HG02798 (cell line): ENCODE data around the gene CAVIN2.

ENCODE experiments used
- ATAC-seq: cut with Tn5 transposase; IDR thresholded peaks from one replicate; pipeline ENCODE4 v1.9.1; 2021; ENCODE audit warnings: mild to moderate bottlenecking; ENCODE audit not compliant: unreplicated experiment, poor library complexity

Gene CAVIN2

DNA sequence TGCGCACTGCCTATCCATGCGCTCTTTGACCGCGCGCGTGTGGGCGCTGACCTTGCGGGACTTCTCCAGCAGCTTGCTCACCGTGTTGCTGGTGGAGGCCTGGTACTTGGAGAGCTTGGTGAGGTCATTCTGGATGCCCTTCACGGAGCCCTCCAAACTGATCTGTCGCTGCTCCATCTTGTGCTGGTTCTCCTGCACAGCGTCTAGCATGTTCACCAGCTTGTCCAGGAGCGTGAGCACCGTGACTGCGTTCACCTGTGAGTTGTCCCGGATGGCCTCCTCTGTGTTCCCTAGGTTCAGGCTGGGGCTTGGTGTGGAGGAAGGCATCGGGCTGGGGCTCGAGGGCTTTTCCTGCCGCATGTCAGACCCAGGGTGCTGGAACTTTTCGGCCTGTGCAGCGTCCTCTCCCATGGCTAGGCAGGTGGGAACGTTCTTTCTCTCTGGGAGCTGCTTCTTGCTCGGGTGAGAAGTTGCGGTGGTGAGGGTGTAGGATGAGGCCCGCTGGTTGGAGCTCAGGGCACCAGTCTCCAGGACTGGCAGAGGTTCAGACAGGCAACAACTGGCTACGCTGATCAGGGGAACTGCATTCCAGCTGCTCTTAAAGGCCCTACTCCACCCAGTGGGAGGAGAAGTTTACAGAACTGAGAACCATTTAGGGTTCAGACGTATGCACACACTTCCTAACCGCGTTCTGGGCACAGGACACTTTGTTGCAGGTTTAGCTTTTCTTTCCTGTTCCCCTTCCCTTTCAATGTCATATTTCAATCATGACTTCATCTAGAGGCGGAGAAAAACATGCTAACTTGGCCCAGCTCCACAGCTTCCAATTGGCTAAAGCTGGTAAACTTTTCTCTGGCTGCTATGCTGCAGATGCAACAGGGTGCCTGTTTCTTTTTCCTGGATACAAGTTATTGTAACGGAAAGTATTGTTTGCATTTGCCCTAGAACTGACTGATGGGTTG lies at the start of gene CAVIN2:
TSS of gene CAVIN2 (minus strand) at position 574 of the 962 bp plus-strand sequence. CDS start at position 411, 163 bp downstream.
- peak; percentile 62 for ATAC-seq

GRCh38 chr2:191895743-191896142 lies 48.9 kb upstream of the CAVIN2 start:
- ATAC-seq = no peak

DNA sequence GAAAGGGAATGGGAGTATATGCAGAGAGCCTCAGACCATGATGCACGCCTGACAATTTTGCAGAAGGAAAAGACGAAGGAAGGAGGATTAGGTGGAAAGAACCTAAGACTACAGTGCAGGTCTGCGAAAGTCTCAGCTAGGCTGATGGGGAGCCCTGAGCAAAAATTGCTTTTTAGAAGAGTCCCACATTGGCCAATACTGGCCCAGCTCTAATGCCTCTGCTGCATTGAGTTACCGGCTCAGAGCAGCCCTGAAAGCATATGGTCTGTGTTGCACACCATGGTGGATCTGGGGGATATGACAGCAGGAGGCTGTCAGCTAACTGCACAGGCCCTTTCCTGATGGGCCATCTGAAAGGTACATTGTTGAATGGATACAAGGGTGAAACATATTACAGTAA lies 48.3 kb upstream of the CAVIN2 start:
- no peak for ATAC-seq

- ATAC-seq = no peak
Observed at GRCh38 chr2:191894681-191895147, 47.8 kb upstream of the CAVIN2 start.

GRCh38 chr2:191892391-191892790 lies 45.5 kb upstream of the CAVIN2 start:
- no peak for ATAC-seq

DNA sequence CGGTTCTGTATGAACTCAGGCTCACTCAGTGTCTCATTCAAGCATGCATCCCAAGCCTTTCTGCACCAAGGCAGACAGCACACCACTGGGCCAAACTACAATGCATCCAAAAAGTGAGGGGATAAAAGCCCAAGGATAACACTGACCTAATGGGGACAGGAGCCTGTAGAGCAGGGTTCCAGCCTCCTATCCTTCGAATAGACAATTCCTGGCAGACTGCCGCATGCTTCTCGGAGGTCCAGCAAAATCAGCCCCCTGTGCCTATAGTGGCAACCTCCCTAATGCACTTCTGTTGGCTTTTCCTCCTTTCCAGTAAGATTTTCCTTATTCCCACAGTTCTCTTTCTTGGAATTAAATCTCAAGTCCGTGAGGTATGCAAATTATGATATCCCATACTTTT lies 44.8 kb upstream of the CAVIN2 start:
- ATAC-seq = no peak

GRCh38 chr2:191889931-191890330 lies 43.0 kb upstream of the CAVIN2 start:
- no peak for ATAC-seq

DNA sequence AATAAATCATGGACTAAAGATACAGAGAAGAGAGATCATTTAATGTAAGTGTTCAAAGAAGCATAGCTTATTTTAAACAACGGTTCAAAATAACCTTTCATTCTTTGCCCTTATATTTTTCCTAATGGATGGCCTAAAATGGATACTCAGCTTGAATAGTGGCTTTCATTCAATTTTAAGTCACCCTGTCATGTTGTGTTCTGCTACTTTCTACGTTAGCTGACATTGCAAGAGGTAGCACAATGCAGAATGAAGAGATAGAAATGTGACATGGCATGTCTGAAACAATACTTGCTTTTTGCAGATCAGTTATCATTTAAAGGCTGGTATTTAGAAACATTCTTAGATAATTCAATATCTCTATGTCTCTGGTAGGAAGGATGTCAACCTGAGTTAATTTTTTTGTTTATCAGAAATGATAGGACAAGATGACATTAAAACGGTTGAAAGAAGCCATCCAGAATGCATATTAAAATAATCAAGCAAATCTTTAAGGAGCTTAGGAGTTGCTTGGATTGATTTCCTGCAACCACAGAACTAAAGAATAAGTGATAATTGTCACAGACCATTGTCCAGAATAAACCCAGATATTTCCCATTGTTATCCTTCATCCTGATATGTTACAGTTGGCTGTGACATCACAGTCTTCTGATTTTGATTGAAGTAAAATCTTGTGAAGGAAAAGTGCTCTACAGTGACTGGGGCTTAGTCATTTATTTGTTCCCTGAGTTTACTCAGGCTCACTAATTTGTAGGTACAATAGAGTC lies 41.7 kb upstream of the CAVIN2 start:
- no peak for ATAC-seq

DNA sequence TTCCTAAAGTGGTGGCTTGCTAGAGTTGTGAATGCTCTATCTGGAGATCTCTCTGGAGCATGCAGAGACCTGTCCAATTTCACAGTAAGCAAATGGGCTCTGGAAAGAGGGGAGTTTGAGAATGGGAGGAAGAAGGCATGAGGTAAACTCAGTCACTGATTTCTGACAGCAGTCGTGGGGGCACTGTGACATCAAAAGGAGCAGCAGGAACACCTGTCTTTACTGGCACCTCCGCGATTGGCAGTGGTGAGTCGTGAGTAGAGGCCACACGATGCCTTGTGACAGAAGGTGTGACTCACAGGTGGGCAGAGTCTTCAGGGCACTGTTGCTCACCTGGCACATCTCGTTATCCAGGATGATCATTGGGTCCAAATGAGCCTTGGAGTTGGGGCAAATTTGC lies 38.8 kb upstream of the CAVIN2 start:
- no peak for ATAC-seq

GRCh38 chr2:191885098-191885497 lies 38.2 kb upstream of the CAVIN2 start:
- ATAC-seq = no peak

DNA sequence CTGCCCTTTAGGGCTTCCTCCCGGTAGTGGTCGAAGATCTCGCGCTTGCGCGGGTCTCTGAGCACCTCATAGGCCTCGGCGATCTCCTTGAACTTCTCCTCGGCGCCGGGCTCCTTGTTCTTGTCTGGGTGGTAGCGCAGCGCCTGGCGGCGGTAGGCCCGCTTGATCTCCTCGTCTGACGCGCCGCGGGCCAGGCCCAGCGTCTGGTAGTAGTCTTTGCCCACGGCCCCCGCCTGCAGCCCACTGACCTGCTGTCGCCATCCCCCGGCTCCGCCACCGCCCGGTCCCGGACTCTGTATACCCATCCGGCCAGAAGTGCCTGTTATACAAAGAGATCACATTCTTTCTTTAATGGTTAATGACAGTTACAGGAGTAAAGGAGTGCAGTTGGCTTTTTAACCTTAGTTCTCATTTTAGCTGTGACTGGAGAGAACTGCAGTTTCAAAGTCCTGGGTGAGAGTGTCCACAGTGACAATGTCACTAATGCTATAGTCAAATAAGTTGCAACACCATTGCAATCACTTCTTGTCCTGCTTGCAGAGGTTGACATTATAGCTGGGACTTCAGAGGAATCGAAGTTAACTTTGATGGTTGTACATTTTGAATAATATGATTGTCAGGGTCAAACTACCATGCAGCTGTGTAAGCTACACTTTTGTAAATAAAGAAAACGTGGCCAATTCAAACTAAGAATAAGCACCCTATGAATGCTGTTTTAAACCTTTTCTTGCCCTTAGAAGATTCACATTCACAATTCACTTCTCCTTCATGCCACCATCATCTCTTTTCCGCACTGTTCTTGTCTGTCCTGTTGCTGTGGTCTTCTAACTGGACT lies 35.3 kb upstream of the CAVIN2 start:
- ATAC-seq = no peak

DNA sequence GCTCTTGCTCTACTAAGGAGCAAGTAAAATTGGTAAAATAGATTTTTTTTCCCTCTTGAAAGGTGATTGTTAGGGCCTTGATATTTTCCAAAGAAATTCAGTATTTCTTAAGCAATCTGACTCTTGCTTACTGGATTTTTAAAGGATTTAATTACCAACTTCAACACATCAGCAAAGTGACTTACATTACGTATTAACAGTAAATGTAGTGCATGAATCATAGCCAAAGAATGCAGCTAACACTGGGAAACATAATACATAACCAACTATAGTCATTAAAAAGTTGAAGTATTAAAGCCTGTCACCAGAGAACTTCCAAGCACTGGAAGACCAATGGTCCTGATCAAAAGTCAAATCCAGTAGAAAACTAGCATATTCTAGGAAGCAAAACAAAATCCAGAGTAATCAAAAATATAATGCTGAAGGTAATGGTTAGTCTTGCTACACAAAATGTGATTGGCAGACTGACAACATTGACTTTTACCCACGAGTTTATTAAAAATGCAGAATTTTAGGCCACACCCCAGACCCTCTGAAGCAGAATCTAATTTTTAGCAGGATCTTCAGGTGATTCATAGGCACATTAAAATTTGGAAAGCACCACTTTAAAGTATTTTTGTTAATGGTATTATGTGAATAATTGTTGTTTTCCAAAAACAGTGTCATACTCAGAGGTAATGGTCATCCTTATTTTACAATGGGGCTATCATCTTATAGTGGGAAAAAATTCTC lies 31.8 kb upstream of the CAVIN2 start:
- ATAC-seq = no peak

GRCh38 chr2:191877875-191878274 lies 31.0 kb upstream of the CAVIN2 start:
- no peak for ATAC-seq

DNA sequence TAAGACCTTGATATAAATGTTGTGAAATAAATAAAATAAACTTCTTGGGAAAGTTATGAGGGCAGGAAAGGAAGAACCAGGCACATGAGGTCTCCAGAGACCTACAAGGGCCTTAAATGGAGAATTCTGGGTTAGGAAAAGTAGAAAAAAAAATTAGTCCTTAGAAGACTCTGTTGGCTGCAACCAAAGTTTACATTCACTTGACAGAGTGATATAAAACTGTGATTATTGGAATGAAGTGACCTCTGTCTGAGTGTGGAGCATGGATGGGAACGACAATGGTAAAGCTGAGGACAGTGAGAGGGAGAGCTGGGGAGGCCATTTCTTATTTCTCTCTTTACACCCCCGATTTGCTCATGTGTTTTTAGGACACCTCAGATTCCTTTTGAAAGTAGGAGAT lies 29.0 kb upstream of the CAVIN2 start:
- ATAC-seq = no peak

DNA sequence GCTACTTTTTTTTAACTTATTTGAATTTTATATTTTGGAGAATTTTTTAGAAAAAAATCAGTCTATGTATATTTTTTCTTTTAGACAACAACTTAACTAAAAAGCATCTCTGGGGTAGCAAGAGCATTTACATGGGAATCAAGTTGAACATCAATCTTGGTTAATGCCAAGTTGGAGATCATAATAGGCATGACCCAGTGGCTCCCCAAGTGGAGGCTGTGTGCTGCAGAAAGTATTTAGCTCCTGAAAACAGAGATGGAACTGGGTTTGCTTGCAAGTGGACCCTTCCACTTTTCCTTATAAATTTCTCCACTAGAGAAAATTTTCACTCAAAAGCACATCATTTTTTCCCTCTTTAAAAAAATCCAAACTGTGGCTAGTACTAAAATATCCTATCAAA lies 23.9 kb upstream of the CAVIN2 start:
- no peak for ATAC-seq

DNA sequence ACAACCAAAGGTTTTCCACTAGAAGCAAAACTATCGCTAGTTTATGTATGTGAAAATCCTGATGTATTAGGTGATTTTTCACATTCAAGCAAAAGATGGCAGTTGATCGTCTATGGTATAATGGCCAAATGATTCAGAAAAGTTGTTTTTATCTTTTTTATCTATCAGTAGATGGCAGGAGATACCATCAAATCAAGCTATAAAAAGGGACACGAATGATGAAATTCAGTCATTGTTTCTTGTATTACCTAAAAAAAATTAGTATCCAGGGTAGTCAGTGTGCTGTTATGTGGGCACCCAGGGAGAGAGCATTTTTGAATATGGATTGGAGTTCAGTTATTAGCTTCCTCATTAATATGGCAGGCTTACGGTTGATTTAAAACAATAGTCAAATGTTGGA lies 22.9 kb upstream of the CAVIN2 start:
- no peak for ATAC-seq

DNA sequence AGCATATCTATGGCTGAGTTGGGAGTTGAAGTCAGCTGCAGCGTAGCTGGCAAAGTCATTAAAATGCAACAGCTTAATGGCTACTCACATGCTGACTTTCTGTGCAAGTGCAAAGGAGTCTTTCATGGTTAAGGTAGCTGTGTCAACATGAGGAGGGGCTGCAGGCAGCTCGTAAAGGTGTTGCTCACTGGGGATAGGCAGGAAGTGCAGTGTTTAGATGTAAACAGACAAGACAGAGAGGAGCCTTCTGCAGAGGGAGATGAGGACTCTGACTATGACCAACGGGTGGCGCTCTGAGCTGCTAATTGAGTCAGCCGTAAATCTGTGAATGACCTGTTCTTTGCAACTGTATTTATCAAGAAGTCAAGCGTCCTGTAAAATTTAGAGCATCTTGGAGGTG lies 22.3 kb upstream of the CAVIN2 start:
- ATAC-seq = peak; percentile 71

DNA sequence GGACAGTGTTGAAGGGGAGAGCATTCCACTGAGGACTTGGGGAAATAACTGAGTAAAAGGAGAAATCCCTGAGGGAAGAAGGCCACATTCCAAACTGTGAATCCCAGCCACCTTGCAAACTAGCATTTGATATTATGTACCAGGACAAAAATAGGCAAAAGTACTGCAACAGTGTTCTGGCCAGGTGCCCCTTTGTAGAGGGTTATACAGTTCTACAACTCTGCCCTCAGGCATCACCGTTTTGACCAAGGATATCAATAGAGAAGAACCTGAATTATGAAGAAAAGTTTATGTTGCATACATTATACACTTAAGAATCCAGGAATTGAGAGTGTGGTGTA lies 20.6 kb upstream of the CAVIN2 start:
- ATAC-seq = no peak

GRCh38 chr2:191866675-191867506 lies 20.0 kb upstream of the CAVIN2 start:
- ATAC-seq = no peak
